WI38 (cell line): ENCODE results near the gene ZNF260.
A peak's percentile ranks its signal among the peaks of the same experiment; 100 is the strongest.

Experiments
- H3K4me3 ChIP-seq: 2 replicates; pipeline ENCODE4 v1.5.1; 2011; ENCODE audit warnings: low read depth, mild to moderate bottlenecking, control low read depth, low read length
- CTCF ChIP-seq: IDR thresholded peaks from 2 replicates; pipeline ENCODE4 v1.5.1; 2012; ENCODE audit warnings: low read depth, mild to moderate bottlenecking, control low read depth, low read length

ZNF260 gene

DNA sequence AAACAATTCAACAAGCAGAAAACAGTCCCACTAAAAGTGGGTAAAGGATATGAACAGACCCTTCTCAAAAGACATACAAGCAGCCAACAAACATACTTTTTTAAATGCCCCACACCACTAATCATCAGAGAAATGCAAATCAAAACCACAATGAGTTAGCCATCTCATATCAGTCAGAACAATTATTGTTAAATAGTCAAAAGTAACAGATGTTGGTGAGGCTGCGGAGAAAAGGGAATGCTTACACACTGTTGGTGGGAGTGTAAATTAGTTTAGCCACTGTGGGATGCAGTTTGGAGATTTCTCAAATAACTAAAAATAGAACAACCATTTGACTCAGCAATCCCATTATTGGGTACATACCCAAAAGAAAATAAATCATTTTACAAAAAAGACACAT lies 36.3 kb upstream of the ZNF260 start:
- TF ChIP-seq CTCF: no peak
- H3K4me3 ChIP-seq: no peak overlapping the region

GRCh38 chr19:36547001-36547732 lies 19.1 kb upstream of the ZNF260 start:
- H3K4me3 ChIP-seq: no peak overlapping the region

GRCh38 chr19:36528921-36529518 lies 949 bp upstream of the ZNF260 start:
- no peak for TF ChIP-seq CTCF
- peak overlapping the region; percentile 74 for H3K4me3 ChIP-seq

More at GRCh38 chr19:36547001-36547732, 19.1 kb upstream of the ZNF260 start:
- TF ChIP-seq CTCF: no peak

- no peak for TF ChIP-seq CTCF
- H3K4me3 ChIP-seq: peak overlapping the region; percentile 74
Observed at GRCh38 chr19:36527873-36528193, 238 bp downstream of the ZNF260 start.

- no peak for TF ChIP-seq CTCF
- peak overlapping the region; percentile 74 for H3K4me3 ChIP-seq
Observed at GRCh38 chr19:36527341-36527740, 730 bp downstream of the ZNF260 start.

DNA sequence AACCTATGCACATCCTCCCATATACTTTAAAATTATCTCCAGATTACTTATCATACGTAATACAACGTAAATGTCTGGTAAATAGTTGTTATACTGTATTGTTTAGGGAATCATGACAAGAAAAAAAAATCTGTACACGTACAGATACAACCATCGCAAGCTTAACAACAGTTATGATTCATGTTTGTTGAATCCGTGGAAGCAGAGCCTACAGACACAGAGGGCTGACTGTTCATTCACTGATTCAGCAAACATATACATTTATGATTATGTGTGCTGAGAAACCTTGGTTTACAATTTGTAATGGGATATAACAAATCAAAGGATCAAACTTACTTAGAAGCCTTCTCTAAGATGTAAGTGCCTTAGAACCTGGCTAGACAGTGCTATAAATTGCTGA lies 1.5 kb downstream of the ZNF260 start:
- TF ChIP-seq CTCF: no peak
- H3K4me3 ChIP-seq: no peak overlapping the region

DNA sequence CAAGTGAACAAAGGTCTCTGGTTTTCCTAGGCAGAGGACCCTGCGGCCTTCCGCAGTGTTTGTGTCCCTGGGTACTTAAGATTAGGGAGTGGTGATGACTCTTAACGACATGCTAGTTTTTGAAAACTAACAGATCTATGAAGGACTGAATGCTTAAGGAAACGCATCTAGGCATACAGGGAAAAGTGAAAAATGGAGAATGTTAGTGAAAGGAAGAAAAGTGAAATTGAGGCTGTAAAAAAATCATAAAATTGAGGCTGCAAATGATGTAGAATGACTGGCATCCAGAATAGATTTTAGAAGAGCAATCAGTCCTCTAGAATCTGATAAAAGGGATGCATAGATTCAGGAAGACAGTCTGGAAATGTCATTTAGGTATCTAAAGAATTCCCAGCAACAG lies 3.5 kb downstream of the ZNF260 start:
- H3K4me3 ChIP-seq: no peak overlapping the region
- TF ChIP-seq CTCF: no peak
